ENCODE results near the gene CCDC13. TPM values are rescaled to one million over a fixed set of nuclear protein-coding genes. Genes with fewer than 3 reads are reported as not detected.
"Not testable (repeated sequence)": the region's sequence is repeated elsewhere in the genome, so short reads cannot be mapped to it uniquely, and the experiment has no call there.

CCDC13 gene
- 1.1 TPM for polyA plus RNA-seq

DNA sequence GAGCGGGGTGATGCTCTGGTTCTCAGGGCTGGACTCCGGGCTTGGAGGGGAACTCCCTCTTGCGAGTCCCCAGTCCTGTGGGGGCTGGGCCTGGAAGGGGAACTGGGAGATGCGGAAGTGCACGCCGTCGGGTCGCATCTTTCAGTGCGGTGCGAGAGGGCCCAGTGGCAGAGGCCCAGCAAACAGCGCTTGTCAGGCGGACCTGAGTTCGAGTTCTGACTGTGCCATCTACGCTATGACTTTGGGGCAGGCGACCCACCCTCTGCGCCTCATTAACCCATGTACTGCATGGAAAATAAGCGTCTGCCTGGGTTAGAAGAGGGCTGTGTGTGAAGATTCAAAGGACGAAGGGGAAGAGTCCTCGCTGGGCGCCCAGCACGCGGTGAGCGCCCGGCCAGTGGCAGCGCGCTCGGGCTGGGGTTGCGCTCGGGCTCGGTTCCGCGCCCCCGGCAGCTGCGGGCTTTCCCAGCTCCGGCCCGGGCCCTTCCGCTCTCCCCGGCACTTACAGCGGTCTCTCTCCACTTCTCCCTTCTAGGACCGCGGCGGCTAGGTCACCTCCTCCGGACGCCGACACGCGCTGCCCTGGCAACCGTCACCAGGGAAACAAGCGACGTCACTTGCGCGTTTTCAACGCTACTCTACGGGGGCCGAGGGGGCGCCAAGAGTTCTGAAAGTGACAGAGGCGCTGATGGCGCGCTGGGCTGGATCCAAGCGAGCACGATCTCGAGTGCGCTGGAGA is at the start of gene CCDC13:
Gene CCDC13 (minus strand): TSS at position 584 of the 739 bp plus-strand sequence. CDS start 14,908 bp downstream, outside the sequence.
- H3K36me3 Mint-ChIP-seq: no peaks in the 10 kb centered on the region
- H3K27ac Mint-ChIP-seq: peak within 1 kb of the TSS; percentile 95 to 99 (median 95)
- H3K9me3 Mint-ChIP-seq: peaks cover 0 to 7% (median 0%) of the 10 kb centered on the region in 3 donors
- H3K4me1 Mint-ChIP-seq: peaks cover 6 to 12% (median 7%) of the 10 kb centered on the region in 3 donors
- H3K4me3 Mint-ChIP-seq: peak within 1 kb of the TSS; percentile 89 to 99 (median 92)
- H3K27me3 Mint-ChIP-seq: no peaks in the 10 kb centered on the region

DNA sequence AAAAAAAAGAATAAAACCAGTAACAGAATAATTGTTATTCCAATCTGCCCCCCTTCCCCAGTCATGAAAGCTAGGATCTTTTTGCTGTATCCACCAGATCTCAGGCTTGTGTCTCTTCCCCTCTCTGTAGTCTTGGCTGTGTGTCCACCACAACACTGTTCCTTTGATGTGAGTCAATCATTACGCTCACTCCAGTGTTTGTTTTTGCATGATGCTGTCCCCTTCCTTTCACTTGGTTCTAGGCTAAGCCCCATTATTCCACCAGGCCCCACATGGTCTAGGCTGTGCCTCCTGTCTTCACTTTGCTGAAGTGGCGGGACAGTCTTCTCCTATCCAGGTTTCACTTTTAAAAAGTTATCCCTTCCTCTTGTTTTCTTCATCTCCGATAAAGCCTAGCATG is 49.8 kb upstream of the CCDC13 start:
- Mint-ChIP-seq H3K27me3 (peaks cover 4% of the 10 kb centered on the region), H3K4me3 (no peak overlapping the region), H3K4me1 (peaks cover 0 to 1% (median 0%) of the 10 kb centered on the region in 3 donors), H3K9me3 (peaks cover 0 to 5% (median 2%) of the 10 kb centered on the region in 3 donors), H3K27ac (no peak overlapping the region), H3K36me3 (no peaks in the 10 kb centered on the region)

- peaks cover 2% of the 10 kb centered on the region for H3K27me3 Mint-ChIP-seq
- H3K9me3 Mint-ChIP-seq: peaks cover 0 to 5% (median 2%) of the 10 kb centered on the region in 3 donors
- H3K4me3 Mint-ChIP-seq: no peak overlapping the region
- no peak overlapping the region for H3K27ac Mint-ChIP-seq
- H3K36me3 Mint-ChIP-seq: no peaks in the 10 kb centered on the region
- H3K4me1 Mint-ChIP-seq: peaks cover 0 to 1% (median 0%) of the 10 kb centered on the region in 3 donors
These were observed 47.6 kb upstream of the CCDC13 start for GRCh38 chr3:42820746-42821051.

GRCh38 chr3:42819351-42819965 is 46.4 kb upstream of the CCDC13 start:
- Mint-ChIP-seq H3K27ac (no peak overlapping the region), H3K4me3 (no peak overlapping the region), H3K4me1 (peaks cover 0 to 1% (median 0%) of the 10 kb centered on the region in 3 donors), H3K36me3 (no peaks in the 10 kb centered on the region), H3K27me3 (peaks cover 3% of the 10 kb centered on the region), H3K9me3 (peaks cover 0 to 2% (median 0%) of the 10 kb centered on the region in 3 donors)

DNA sequence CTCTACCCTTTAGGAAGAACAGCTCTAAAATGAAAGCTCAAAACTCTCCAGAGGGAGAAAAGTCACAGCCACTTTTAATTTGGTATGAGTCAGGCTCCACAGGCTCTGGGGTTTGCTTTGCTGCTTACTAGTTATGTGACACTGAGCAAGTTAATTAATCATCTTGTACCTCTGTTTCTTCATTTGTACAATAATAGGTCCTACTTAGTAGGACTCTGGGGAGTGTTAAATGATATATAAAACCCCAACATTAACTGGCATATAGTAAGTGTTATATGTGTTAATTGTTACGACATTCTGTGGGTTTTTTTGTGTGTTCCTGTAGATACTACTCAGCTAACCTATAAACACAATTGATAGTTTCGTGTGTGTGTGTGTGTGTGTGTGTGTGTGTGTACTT is 42.8 kb upstream of the CCDC13 start:
- Mint-ChIP-seq H3K27me3 (peaks cover 3% of the 10 kb centered on the region), H3K27ac (no peak overlapping the region), H3K36me3 (no peaks in the 10 kb centered on the region), H3K4me3 (no peak overlapping the region), H3K9me3 (no peaks in the 10 kb centered on the region), H3K4me1 (no peaks in the 10 kb centered on the region)

DNA sequence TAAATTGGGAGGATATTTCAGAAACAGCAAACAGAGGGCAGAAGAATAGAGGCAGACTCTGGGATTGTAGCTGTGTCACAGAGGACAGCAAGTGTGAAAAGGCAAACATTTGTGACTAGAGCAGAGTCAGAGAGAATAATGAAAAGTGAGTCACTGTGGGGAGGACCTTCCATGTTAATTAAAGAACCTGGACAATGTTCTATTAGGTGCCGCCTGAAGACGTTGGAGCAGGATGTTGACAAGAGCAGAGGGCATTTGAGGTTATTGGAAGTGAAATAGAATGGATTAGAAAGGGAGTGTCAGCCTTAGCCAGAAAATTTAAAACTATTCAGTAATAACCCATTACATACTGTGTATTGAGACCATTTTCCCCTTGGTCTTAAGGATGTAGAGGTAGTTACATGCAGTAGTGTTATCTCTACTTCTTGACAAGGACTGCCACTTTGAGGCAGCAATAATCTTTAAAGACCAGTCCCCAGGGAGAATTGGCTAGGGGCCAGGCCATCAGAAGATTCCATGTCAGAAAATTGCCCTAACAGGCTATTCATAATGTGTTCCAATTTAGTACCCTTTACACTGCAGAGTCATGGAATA is 42.0 kb upstream of the CCDC13 start:
- Mint-ChIP-seq H3K9me3 (no peaks in the 10 kb centered on the region), H3K27me3 (peaks cover 3% of the 10 kb centered on the region), H3K27ac (no peak overlapping the region), H3K36me3 (no peaks in the 10 kb centered on the region), H3K4me1 (no peaks in the 10 kb centered on the region), H3K4me3 (no peak overlapping the region)

DNA sequence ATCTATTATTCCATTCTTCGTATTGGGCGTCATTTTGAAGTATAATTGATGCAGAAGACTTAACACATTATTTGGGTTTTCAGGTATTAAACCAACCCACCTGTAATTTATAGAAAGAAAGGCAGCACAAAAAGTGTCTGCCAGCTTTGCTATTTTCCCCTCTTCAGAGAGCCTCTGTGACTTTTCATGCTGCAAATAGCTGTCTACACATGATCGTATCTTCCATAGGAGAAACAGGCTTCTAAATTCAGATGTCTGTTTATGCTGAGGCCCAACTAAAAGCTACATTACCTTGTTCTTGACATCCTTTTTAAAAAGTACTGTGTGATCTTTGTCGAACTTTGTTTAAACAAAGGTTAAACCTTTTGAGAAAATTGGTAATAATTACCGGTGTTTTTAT is 41.2 kb upstream of the CCDC13 start:
- Mint-ChIP-seq H3K27me3 (peaks cover 2% of the 10 kb centered on the region), H3K4me1 (no peaks in the 10 kb centered on the region), H3K36me3 (no peaks in the 10 kb centered on the region), H3K9me3 (no peaks in the 10 kb centered on the region), H3K4me3 (no peak overlapping the region), H3K27ac (no peak overlapping the region)

DNA sequence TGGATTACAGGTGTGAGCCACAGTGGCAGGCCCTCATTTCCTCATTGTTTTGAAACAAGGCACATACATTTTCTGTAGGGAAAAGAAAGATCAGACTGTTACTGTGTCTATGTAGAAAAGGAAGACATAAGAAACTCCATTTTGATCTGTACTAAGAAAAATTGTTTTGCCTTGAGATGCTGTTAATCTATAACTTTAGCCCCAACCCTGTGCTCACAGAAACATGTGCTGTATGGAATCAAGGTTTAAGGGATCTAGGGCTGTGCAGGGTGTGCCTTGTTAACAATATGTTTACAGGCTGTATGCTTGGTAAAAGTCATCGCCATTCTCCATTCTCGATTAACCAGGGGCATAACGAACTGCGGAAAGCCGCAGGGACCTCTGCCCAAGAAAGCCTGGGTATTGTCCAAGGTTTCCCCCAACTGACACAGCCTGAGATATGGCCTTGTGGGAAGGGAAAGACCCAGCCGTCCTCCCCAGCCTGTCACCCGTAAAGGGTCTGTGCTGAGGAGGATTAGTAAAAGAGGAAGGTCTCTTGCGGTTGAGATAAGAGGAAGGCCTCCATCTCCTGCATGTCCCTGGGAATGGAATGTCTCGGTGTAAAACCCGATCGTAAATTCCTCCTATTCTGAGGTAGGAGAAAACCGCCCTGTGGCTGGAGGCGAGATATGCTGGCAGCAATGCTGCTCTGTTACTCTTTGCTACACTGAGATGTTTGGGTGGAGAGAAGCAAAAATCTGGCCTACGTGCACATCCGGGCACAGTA is 38.2 kb upstream of the CCDC13 start:
- H3K9me3 Mint-ChIP-seq, H3K27me3 Mint-ChIP-seq, H3K36me3 Mint-ChIP-seq, H3K27ac Mint-ChIP-seq, H3K4me3 Mint-ChIP-seq, H3K4me1 Mint-ChIP-seq: not testable (repeated sequence)

DNA sequence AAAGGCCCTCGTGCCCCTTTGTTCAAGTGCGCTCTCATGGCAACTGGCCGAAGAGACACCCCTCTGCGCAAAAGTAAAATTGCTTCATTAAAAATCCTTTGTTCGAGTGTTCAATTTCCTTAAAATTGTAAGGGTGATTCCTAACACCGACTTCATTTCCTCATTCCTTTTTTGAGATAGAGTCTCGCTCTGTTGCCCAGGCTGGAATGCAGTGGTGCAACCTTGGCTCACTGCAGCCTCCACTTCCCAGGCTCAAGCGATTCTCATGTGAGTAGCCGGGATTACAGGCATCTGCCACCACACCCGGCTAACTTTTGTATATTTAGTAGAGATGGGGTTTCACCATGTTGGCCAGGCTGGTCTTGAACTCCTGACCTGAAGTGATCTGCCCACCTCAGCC is 37.7 kb upstream of the CCDC13 start:
- H3K4me3 Mint-ChIP-seq, H3K27ac Mint-ChIP-seq, H3K9me3 Mint-ChIP-seq, H3K36me3 Mint-ChIP-seq, H3K4me1 Mint-ChIP-seq: not testable (repeated sequence)
- peaks cover 10% of the 10 kb centered on the region for H3K27me3 Mint-ChIP-seq

GRCh38 chr3:42809202-42809601 is 36.1 kb upstream of the CCDC13 start, which contains the start of gene ACKR2:
TSS of gene ACKR2 (plus strand) at chr3:42809445. CDS start at chr3:42864503, 55,058 bp downstream.
- Mint-ChIP-seq H3K4me3 (no peak within 1 kb of the TSS), H3K9me3 (no peaks in the 10 kb centered on the region), H3K36me3 (no peaks in the 10 kb centered on the region), H3K27ac (no peak within 1 kb of the TSS), H3K4me1 (peaks cover 3 to 6% (median 5%) of the 10 kb centered on the region in 3 donors), H3K27me3 (peaks cover 9% of the 10 kb centered on the region)

GRCh38 chr3:42807929-42808328 is 34.9 kb upstream of the CCDC13 start:
- Mint-ChIP-seq H3K4me3 (peak overlapping the region in 1 of 4 donors; percentile 2), H3K9me3 (no peaks in the 10 kb centered on the region)

GRCh38 chr3:42805141-42805821 is 32.2 kb upstream of the CCDC13 start:
- Mint-ChIP-seq H3K36me3 (no peaks in the 10 kb centered on the region), H3K27me3 (peaks cover 9% of the 10 kb centered on the region), H3K4me3 (peak overlapping the region; percentile 92 to 99 (median 97)), H3K9me3 (no peaks in the 10 kb centered on the region), H3K4me1 (peaks cover 23 to 34% (median 28%) of the 10 kb centered on the region in 3 donors), H3K27ac (peak overlapping the region in 1 of 3 donors; percentile 90)

More at GRCh38 chr3:42807929-42808328, 34.9 kb upstream of the CCDC13 start:
- Mint-ChIP-seq H3K27ac (no peak overlapping the region), H3K36me3 (no peaks in the 10 kb centered on the region), H3K27me3 (peaks cover 9% of the 10 kb centered on the region), H3K4me1 (peaks cover 13 to 18% (median 15%) of the 10 kb centered on the region in 3 donors)

DNA sequence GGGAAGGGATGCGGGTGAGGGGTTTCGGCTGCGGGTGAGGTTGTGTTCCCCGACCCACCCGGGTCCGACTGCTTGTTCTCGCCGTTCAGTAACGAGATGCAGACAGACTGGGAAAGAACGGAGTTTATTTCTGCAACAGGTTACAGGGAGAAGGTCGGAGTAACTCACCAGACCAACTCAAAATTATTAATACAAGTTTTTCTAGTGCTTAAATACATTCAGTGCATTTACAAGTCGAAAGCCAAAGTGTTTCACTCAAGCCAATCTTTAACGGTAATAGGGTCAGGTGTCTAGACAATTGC is 31.7 kb upstream of the CCDC13 start:
- H3K27me3 Mint-ChIP-seq: peaks cover 9% of the 10 kb centered on the region
- H3K27ac Mint-ChIP-seq: peak overlapping the region; percentile 64 to 95 (median 90)
- no peaks in the 10 kb centered on the region for H3K9me3 Mint-ChIP-seq
- no peaks in the 10 kb centered on the region for H3K36me3 Mint-ChIP-seq
- peaks cover 23 to 36% (median 29%) of the 10 kb centered on the region in 3 donors for H3K4me1 Mint-ChIP-seq
- H3K4me3 Mint-ChIP-seq: peak overlapping the region; percentile 92 to 99 (median 97)

DNA sequence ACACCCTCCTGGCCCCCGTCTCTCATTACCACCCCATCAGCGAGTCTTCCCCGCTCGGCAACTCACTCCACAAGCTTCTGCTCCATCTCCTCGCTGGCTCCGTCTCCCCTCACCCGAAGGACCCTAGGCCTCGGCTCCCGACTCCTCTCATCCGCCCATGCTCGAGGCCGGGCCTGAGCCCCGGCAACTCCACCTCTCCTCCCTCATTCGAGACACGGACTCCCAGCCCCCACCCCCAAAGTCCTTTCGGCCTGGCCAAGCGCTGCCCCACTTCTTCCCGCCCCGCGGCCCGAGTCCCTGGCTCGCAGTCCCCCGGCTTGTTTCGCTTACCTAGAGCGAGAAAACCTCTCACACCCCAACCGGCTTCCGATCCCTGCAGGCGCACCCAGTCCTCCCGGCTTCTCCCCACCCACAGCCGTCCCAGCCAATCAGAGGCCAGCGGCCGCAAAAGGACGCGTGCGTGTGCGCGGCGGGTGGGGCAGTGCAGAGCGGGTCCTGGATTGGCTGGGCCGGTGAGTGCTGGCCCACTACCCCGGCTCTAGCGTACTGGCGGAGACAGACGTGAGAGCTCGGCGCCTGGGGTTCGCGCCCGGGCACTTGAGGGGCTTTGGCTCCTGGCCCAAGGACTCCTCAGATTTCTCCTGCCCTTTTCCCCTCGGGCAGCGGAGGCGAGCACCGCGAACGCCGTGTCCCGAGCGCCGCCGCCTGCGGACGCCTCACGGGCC is 31.2 kb upstream of the CCDC13 start, which contains the start of gene HIGD1A:
Gene HIGD1A (minus strand): TSS at position 385 of the 725 bp plus-strand sequence. CDS start 10,237 bp downstream, outside the sequence.
- Mint-ChIP-seq H3K36me3 (no peaks in the 10 kb centered on the region), H3K4me3 (peak within 1 kb of the TSS; percentile 92 to 99 (median 97)), H3K27me3 (peaks cover 9% of the 10 kb centered on the region), H3K27ac (peak within 1 kb of the TSS; percentile 90 to 95 (median 91)), H3K9me3 (no peaks in the 10 kb centered on the region), H3K4me1 (peaks cover 26 to 36% (median 34%) of the 10 kb centered on the region in 3 donors)
